CD14-positive monocyte (primary cell): ENCODE data around the gene TMEM150A. TPM values are rescaled to one million over a fixed set of nuclear protein-coding genes. Genes with fewer than 3 reads are reported as not detected.

ENCODE experiments used
- DNase-seq, 3 donors: peaks; one replicate each; pipeline ENCODE4 v3.0.0-alpha.2; 2011 to 2022
- H2AFZ ChIP-seq: 2 replicates; pipeline ENCODE4 v1.6.0; 2012; ENCODE audit warnings: mild to moderate bottlenecking, low read depth, low read length, inconsistent platforms; ENCODE audit not compliant: insufficient read depth, poor library complexity, severe bottlenecking
- H3K27ac ChIP-seq, 2 donors: 1 replicate in 1 of 2; 2 replicates in 1 of 2; pipeline ENCODE4 v1.5.1; 2012 to 2013; ENCODE audit warnings: low read length in 2 of 2, control low read depth in 1 of 2, inconsistent platforms in 1 of 2, low read depth in 1 of 2, mild to moderate bottlenecking in 1 of 2
- H3K27me3 ChIP-seq, 2 donors: one replicate each; pipeline versions ENCODE4 v1.6.0 to v1.6.1; 2011 to 2013; ENCODE audit warnings: low read length in 2 of 2; ENCODE audit not compliant: control insufficient read depth in 2 of 2, insufficient read depth in 2 of 2
- H3K36me3 ChIP-seq, 2 donors: replicated peaks in 1 of 2; 1 replicate in 1 of 2; 2 replicates in 1 of 2; pipeline versions ENCODE4 v1.5.1 to v1.6.1; 2012 to 2013; ENCODE audit warnings: low read length in 2 of 2, control low read depth in 1 of 2, inconsistent platforms in 1 of 2, mild to moderate bottlenecking in 1 of 2; ENCODE audit not compliant: insufficient read depth in 2 of 2, control insufficient read depth in 1 of 2
- H3K4me1 ChIP-seq, 2 donors: 1 replicate in 1 of 2; 2 replicates in 1 of 2; pipeline versions ENCODE4 v1.5.1 to v1.6.1; 2012 to 2013; ENCODE audit warnings: low read length in 2 of 2, control low read depth in 1 of 2, inconsistent platforms in 1 of 2, mild to moderate bottlenecking in 1 of 2, moderate library complexity in 1 of 2; ENCODE audit not compliant: insufficient read depth in 2 of 2, control insufficient read depth in 1 of 2
- H3K4me2 ChIP-seq: replicated peaks from 2 replicates; pipeline ENCODE3; 2012; ENCODE audit warnings: low read length, moderate library complexity, mild to moderate bottlenecking; ENCODE audit not compliant: poor library complexity, severe bottlenecking; ENCODE audit errors: extremely low read depth
- H3K4me3 ChIP-seq, 3 experiments: fragments of 200-600 bp in 1 of 3; sonication (generic) in 1 of 3; replicated peaks in 1 of 3; 1 replicate in 2 of 3; 2 replicates in 1 of 3; pipeline ENCODE4 v1.5.1; 2011 to 2013; ENCODE audit warnings: low read length in 3 of 3, mild to moderate bottlenecking in 3 of 3, control low read depth in 2 of 3, low read depth in 2 of 3, inconsistent platforms in 1 of 3, moderate library complexity in 1 of 3
- H3K79me2 ChIP-seq: 2 replicates; pipeline ENCODE4 v1.6.0; 2012; ENCODE audit warnings: mild to moderate bottlenecking, control low read depth, inconsistent platforms, low read length, moderate library complexity; ENCODE audit not compliant: insufficient read depth
- H3K9ac ChIP-seq: 2 replicates; pipeline ENCODE4 v1.6.0; 2017; ENCODE audit warnings: low read length, mild to moderate bottlenecking; ENCODE audit not compliant: insufficient read depth, poor library complexity, severe bottlenecking
- H3K9me3 ChIP-seq, 2 donors: replicated peaks in 1 of 2; 1 replicate in 1 of 2; 2 replicates in 1 of 2; pipeline versions ENCODE4 v1.5.1 to v1.6.1; 2012 to 2013; ENCODE audit warnings: low read length in 2 of 2, control low read depth in 1 of 2; ENCODE audit not compliant: control insufficient read depth in 1 of 2, insufficient read depth in 1 of 2
- H4K20me1 ChIP-seq: 2 replicates; pipeline ENCODE4 v1.6.0; 2012; ENCODE audit warnings: mild to moderate bottlenecking, low read length, control low read depth, moderate library complexity; ENCODE audit not compliant: insufficient read depth
- H3K27ac Mint-ChIP-seq, 7 donors: one replicate each; pipeline ENCODE4 v1.8.0; 2020; ENCODE audit warnings: mild to moderate bottlenecking in 7 of 7, mixed read lengths in 7 of 7, moderate library complexity in 6 of 7, inconsistent platforms in 2 of 7
- H3K27me3 Mint-ChIP-seq, 3 donors: one replicate each; pipeline ENCODE4 v1.8.0; 2021 to 2022; ENCODE audit warnings: low read depth in 3 of 3, mild to moderate bottlenecking in 3 of 3, mixed read lengths in 3 of 3, moderate library complexity in 3 of 3, inconsistent platforms in 1 of 3
- H3K36me3 Mint-ChIP-seq, 2 donors: one replicate each; pipeline ENCODE4 v1.8.0; 2020; ENCODE audit warnings: mixed read lengths in 2 of 2, inconsistent platforms in 1 of 2, mild to moderate bottlenecking in 1 of 2
- H3K4me1 Mint-ChIP-seq: one replicate; pipeline ENCODE4 v1.8.0; 2020; ENCODE audit warnings: mild to moderate bottlenecking, mixed read lengths
- H3K4me3 Mint-ChIP-seq, 2 donors: one replicate each; pipeline ENCODE4 v1.8.0; 2020; ENCODE audit warnings: mild to moderate bottlenecking in 2 of 2, mixed read lengths in 2 of 2, moderate library complexity in 1 of 2
- H3K9me3 Mint-ChIP-seq, 7 donors: one replicate each; pipeline ENCODE4 v1.8.0; 2020 to 2022; ENCODE audit warnings: mixed read lengths in 7 of 7, mild to moderate bottlenecking in 6 of 7, moderate library complexity in 6 of 7, inconsistent platforms in 2 of 7
- CTCF ChIP-seq: fragments of 200-600 bp; IDR thresholded peaks from one replicate; pipeline ENCODE4 v1.8.0; 2022; ENCODE audit warnings: antibody characterized with exemption, mild to moderate bottlenecking
- WGBS: methylation state at CpG from one replicate; pipeline ENCODE4 v1.1.5; 2013; ENCODE audit warnings: missing lambda C conversion rate; ENCODE audit not compliant: insufficient coverage; 5-methylcytosine and 5-hydroxymethylcytosine counted together
- intact Hi-C, 2 donors: fragments of 100-400 bp; cut with micrococcal nuclease; formaldehyde crosslinking; loops; one replicate each; pipeline versions ENCODE4 v1.15.0 to v1.15.1; 2023
- polyA plus RNA-seq, 3 donors: library from polyadenylated mRNA; depleted of rRNA in 1 of 3; unstranded in 2 of 3; stranded (reverse) in 1 of 3; fragments of 300-500 nt in 2 of 3; fragments of >200 nt in 1 of 3; fragmentation: Illumina TruSeq in 2 of 3; gene quantifications; 1 replicate in 2 of 3; 2 replicates in 1 of 3; pipeline ENCODE4 v1.2.3, GENCODE V29; 2012 to 2021

Gene TMEM150A
- polyA plus RNA-seq, 3 donors = 24.7 to 29.1 (median 26.6) TPM

GRCh38 chr2:85579266-85579935 is 23.1 kb downstream of the TMEM150A start:
- Histone ChIP-seq H4K20me1 (peaks cover 25% of the 10 kb centered on the region), H3K9ac (peak overlapping the region; percentile 76), H3K27me3 (no peaks in the 10 kb centered on the region), H3K4me3 (peak overlapping the region; percentile 53 to 86 (median 78)), H3K79me2 (peaks cover 64% of the 10 kb centered on the region), H3K36me3 (peaks cover 15 to 24% of the 10 kb centered on the region in 2 donors), H3K9me3 (no peaks in the 10 kb centered on the region), H3K4me1 (peaks cover 51 to 68% of the 10 kb centered on the region in 2 donors), H3K4me2 (peak overlapping the region; percentile 81), H2AFZ (peak overlapping the region; percentile 90), H3K27ac (peak overlapping the region; percentile 85 to 91)
- Mint-ChIP-seq H3K27ac (peak overlapping the region; percentile 92 to 98 (median 96)), H3K36me3 (peaks cover 22 to 35% of the 10 kb centered on the region in 2 donors), H3K4me1 (peaks cover 62% of the 10 kb centered on the region), H3K9me3 (no peaks in the 10 kb centered on the region), H3K27me3 (peaks cover 0 to 3% (median 1%) of the 10 kb centered on the region in 3 donors), H3K4me3 (peak overlapping the region; percentile 96 to 99)
- peak in 2 of 3 donors; percentile 47 to 59 for DNase-seq
- WGBS = 4% methylated on average over 3 of the region's 6 CpGs
- intact Hi-C loops = no loop called here
- TF ChIP-seq CTCF = no peak

GRCh38 chr2:85578243-85579180 is 24.0 kb downstream of the TMEM150A start:
- WGBS = 1% methylated on average over 14 of the region's 19 CpGs
- Mint-ChIP-seq H3K27ac (peak overlapping the region; percentile 92 to 98 (median 96)), H3K4me1 (peaks cover 56% of the 10 kb centered on the region)

More at GRCh38 chr2:85578243-85579180, 24.0 kb downstream of the TMEM150A start:
- peaks cover 15 to 24% of the 10 kb centered on the region in 2 donors for H3K36me3 ChIP-seq
- H3K36me3 Mint-ChIP-seq = peaks cover 21 to 34% of the 10 kb centered on the region in 2 donors
- peaks cover 62% of the 10 kb centered on the region for H3K79me2 ChIP-seq
- peak overlapping the region; percentile 85 to 91 for H3K27ac ChIP-seq
- peak; percentile 66 to 75 (median 73) for DNase-seq
- TF ChIP-seq CTCF = no peak
- peak overlapping the region; percentile 90 for H2AFZ ChIP-seq
- peaks cover 44 to 59% of the 10 kb centered on the region in 2 donors for H3K4me1 ChIP-seq
- H3K27me3 ChIP-seq = no peaks in the 10 kb centered on the region
- H4K20me1 ChIP-seq = peaks cover 25% of the 10 kb centered on the region
- no peaks in the 10 kb centered on the region for H3K9me3 ChIP-seq
- peaks cover 0 to 3% (median 1%) of the 10 kb centered on the region in 3 donors for H3K27me3 Mint-ChIP-seq
- intact Hi-C loops = no loop called here
- peak overlapping the region; percentile 53 to 86 (median 78) for H3K4me3 ChIP-seq
- H3K9me3 Mint-ChIP-seq = no peaks in the 10 kb centered on the region
- H3K9ac ChIP-seq = peak overlapping the region; percentile 76
- H3K4me2 ChIP-seq = peak overlapping the region; percentile 81
- peak overlapping the region; percentile 96 to 99 for H3K4me3 Mint-ChIP-seq
